Measurements from ENCODE around the gene ATE1. TPM values are rescaled to one million over a fixed set of nuclear protein-coding genes. Genes with fewer than 3 reads are reported as not detected.

The ATE1 gene
- total and polyA plus RNA-seq, 2 of the 4 experiments (the other 2 are of a cell fraction) = 6.4 to 27.8 TPM

GRCh38 chr10:121811386-121811785 lies 116.4 kb downstream of the ATE1 start:
- Histone ChIP-seq H3K9me3 (ENCODE audit: control insufficient read depth, insufficient read depth, low read length) (no peaks in the 10 kb centered on the region), H3K56ac (ENCODE audit: extremely low read depth, insufficient read depth, low read length) (no peak overlapping the region), H2AFZ (replicated peaks; ENCODE audit: low read length, poor library complexity) (no peak overlapping the region), H2AK9ac (replicated peaks; ENCODE audit: low read depth, low read length, poor library complexity) (no peak overlapping the region), H3K27ac (ENCODE audit: insufficient read depth, low read length) (no peak overlapping the region), H2BK120ac (ENCODE audit: low read depth, low read length) (no peak overlapping the region), H3K14ac (replicated peaks; ENCODE audit: low read depth, low read length) (no peak overlapping the region), H3K18ac (ENCODE audit: low read depth, low read length) (no peak overlapping the region), H4K8ac (ENCODE audit: low read depth in 2 of 2, low read length in 2 of 2) (no peak overlapping the region), H4K91ac (ENCODE audit: insufficient read depth, low read depth, low read length) (no peak overlapping the region), H2AK5ac (ENCODE audit: low read depth, low read length) (no peak overlapping the region), H2BK15ac (ENCODE audit: low read depth, low read length) (no peak overlapping the region), H2BK5ac (ENCODE audit: low read depth, low read length, poor library complexity, severe bottlenecking) (no peak overlapping the region), H3K36me3 (ENCODE audit: control insufficient read depth, insufficient read depth, low read length) (no peaks in the 10 kb centered on the region), H3K9ac (ENCODE audit: low read depth, low read length) (no peak overlapping the region), H3K23ac (ENCODE audit: low read depth, low read length) (no peak overlapping the region), H4K5ac (ENCODE audit: low read depth, low read length) (no peak overlapping the region), H3K79me1 (ENCODE audit: low read depth in 1 of 2, low read length in 2 of 2) (no peaks in the 10 kb centered on the region), H2BK20ac (ENCODE audit: low read depth, low read length) (no peak overlapping the region), H3K4ac (ENCODE audit: low read depth, low read length) (no peak overlapping the region), H3K4me1 (ENCODE audit: control insufficient read depth, insufficient read depth, low read length) (peaks cover 2% of the 10 kb centered on the region; the same call in 1 of the 2 replicates), H4K20me1 (ENCODE audit: insufficient read depth, low read length) (no peaks in the 10 kb centered on the region), H3K9me1 (ENCODE audit: insufficient read depth, low read length) (no peaks in the 10 kb centered on the region; the same call in 1 of the 2 replicates), H3K4me3 (ENCODE audit: insufficient read depth, low read depth, low read length) (no peak overlapping the region), H3K27me3 (ENCODE audit: control insufficient read depth, insufficient read depth, low read length) (no peaks in the 10 kb centered on the region), H3K4me2 (ENCODE audit: low read depth, low read length) (no peak overlapping the region)
- dilution Hi-C loops (cut with HindIII; ENCODE audit: low sequenced_read_pairs, unreplicated experiment) = no loop called here
- no CpG with 5 or more reads among the region's 2 CpGs for WGBS, 2 experiments (ENCODE audit: extremely low coverage in 2 of 2, insufficient read length in 1 of 2)
- in situ Hi-C loops (cut with MboI; ENCODE audit: low sequenced_read_pairs) = no loop called here
- DNase-seq (no peak), ATAC-seq (ENCODE audit: low read depth) (no peak)
- ChIA-PET CTCF (no interaction called here), POLR2A (ENCODE audit: unreplicated experiment) (no interaction called here)
- intact Hi-C loops (cut with micrococcal nuclease) = no loop called here
- no TSS peak for BruUV-seq (replicated peaks)
- TF ChIP-seq CHD1 (IDR thresholded peaks at IDR 0.05; ENCODE audit: low read depth, low read length) (no peak), MAFK (IDR thresholded peaks at IDR 0.05; ENCODE audit: low read depth, low read length) (no peak), SMC3 (IDR thresholded peaks at IDR 0.05; ENCODE audit: low read depth, low read length) (no peak), MXI1 (IDR thresholded peaks at IDR 0.05; ENCODE audit: borderline replicate concordance, low read depth, low read length) (no peak), RFX5 (IDR thresholded peaks at IDR 0.05; ENCODE audit: low read depth, low read length) (no peak), USF2 (IDR thresholded peaks at IDR 0.05; ENCODE audit: low read depth, low read length) (no peak), RCOR1 (IDR thresholded peaks at IDR 0.05; ENCODE audit: insufficient replicate concordance, low read length) (no peak), FOS (IDR thresholded peaks at IDR 0.05; ENCODE audit: low read depth, low read length) (no peak), BHLHE40 (IDR thresholded peaks at IDR 0.05; ENCODE audit: low read depth, low read length) (no peak)
- TF ChIP-seq, protein P1, sequence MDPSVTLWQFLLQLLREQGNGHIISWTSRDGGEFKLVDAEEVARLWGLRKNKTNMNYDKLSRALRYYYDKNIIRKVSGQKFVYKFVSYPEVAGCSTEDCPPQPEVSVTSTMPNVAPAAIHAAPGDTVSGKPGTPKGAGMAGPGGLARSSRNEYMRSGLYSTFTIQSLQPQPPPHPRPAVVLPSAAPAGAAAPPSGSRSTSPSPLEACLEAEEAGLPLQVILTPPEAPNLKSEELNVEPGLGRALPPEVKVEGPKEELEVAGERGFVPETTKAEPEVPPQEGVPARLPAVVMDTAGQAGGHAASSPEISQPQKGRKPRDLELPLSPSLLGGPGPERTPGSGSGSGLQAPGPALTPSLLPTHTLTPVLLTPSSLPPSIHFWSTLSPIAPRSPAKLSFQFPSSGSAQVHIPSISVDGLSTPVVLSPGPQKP (IDR thresholded peaks at IDR 0.05; ENCODE audit: borderline replicate concordance, low read depth, low read length) = no peak
